A549 (cell line): ENCODE measurements around the gene ARHGAP44. TPM values are rescaled to one million over a fixed set of nuclear protein-coding genes. Genes with fewer than 3 reads are reported as not detected.
A peak's percentile ranks its signal among the peaks of the same experiment; 100 is the strongest.

Source experiments
- ATAC-seq, 2 experiments: fragments of 200-7000 bp in 1 of 2; fragments of >200 bp in 1 of 2; cut with Nextera tagmentation in 1 of 2; cut with Tn5 transposase in 1 of 2; 3 replicates each; pipeline versions ENCODE4 v1.8.0 to v1.9.1; 2018 to 2020; ENCODE audit warnings: mild to moderate bottlenecking in 1 of 2, moderate library complexity in 1 of 2
- CTCF ChIA-PET: fragments of 300-600 bp; sonication (Branson Sonifier 250); formaldehyde crosslinking; extraction: SDS; loops from one replicate; lab custom pipeline; 2021; ENCODE audit warnings: antibody characterized with exemption, inconsistent platforms; lab: Yijun Ruan, JAX
- POLR2A ChIA-PET: fragments of 350-600 bp; formaldehyde crosslinking; extraction: SDS; loops from one replicate; lab custom pipeline; 2021; ENCODE audit warnings: antibody characterized with exemption, inconsistent platforms; lab: Yijun Ruan, JAX
- DNase-seq, 2 experiments: peaks; one replicate each; pipeline versions ENCODE4 v3.0.0 to v3.0.0-alpha.2; 2011 to 2016; ENCODE audit warnings: low read depth in 1 of 2, low spot score in 1 of 2
- FAIRE-seq: peaks from 2 replicates; lab custom pipeline; 2011; peaks lifted over from hg19 to GRCh38; lab: Jason Lieb, UNC
- H3K27ac ChIP-seq, 2 experiments: fragments of >200 bp; sonication (Bioruptor Twin); formaldehyde crosslinking; 3 replicates each; pipeline ENCODE4 v1.5.1; 2016 to 2017
- H3K4me1 ChIP-seq: fragments of >200 bp; sonication (Bioruptor Twin); formaldehyde crosslinking; 3 replicates; pipeline ENCODE4 v1.6.1; 2016
- H3K4me2 ChIP-seq: fragments of >200 bp; sonication (Bioruptor Twin); formaldehyde crosslinking; 3 replicates; pipeline ENCODE4 v1.6.1; 2016
- H3K4me3 ChIP-seq: fragments of >200 bp; sonication (Bioruptor Twin); formaldehyde crosslinking; 3 replicates; pipeline ENCODE4 v1.5.1; 2016
- H3K9me3 ChIP-seq: fragments of >200 bp; sonication (Bioruptor Twin); formaldehyde crosslinking; 3 replicates; pipeline ENCODE4 v1.6.1; 2016
- CEBPB ChIP-seq, 2 experiments: fragments of >200 bp in 1 of 2; sonication (Bioruptor Twin) in 1 of 2; formaldehyde crosslinking in 1 of 2; IDR thresholded peaks; 2 replicates each; pipeline ENCODE4 v1.6.1; 2012 to 2016
- CHD2 ChIP-seq: fragments of 150-350 bp; IDR thresholded peaks from 2 replicates; pipeline ENCODE4 v1.6.1; 2014; ENCODE audit warnings: low read length; ENCODE audit not compliant: partially characterized antibody
- EHF ChIP-seq: fragments of 250-450 bp; sonication (Bioruptor Pico); IDR thresholded peaks from 2 replicates; pipeline ENCODE4 v1.5.0; 2020; ENCODE audit warnings: mild to moderate bottlenecking
- EP300 ChIP-seq, 2 experiments: fragments of >200 bp; sonication (Bioruptor Twin); formaldehyde crosslinking; IDR thresholded peaks; 2 replicates in 1 of 2; 3 replicates in 1 of 2; pipeline ENCODE4 v1.6.1; 2016 to 2017
- ESRRA ChIP-seq: fragments of 150-350 bp; IDR thresholded peaks from 2 replicates; pipeline ENCODE4 v1.6.1; 2014; ENCODE audit warnings: mild to moderate bottlenecking, low read length, borderline replicate concordance
- FOSL2 ChIP-seq, 2 experiments: fragments of 450-650 bp in 1 of 2; fragments of >200 bp in 1 of 2; sonication (Bioruptor Twin) in 1 of 2; formaldehyde crosslinking; IDR thresholded peaks; 2 replicates each; pipeline versions ENCODE4 v1.5.0 to v1.6.1; 2016 to 2020; ENCODE audit warnings: mild to moderate bottlenecking in 1 of 2, moderate library complexity in 1 of 2
- HMGXB4 ChIP-seq: fragments of 250-450 bp; sonication (Bioruptor Pico); IDR thresholded peaks from 2 replicates; pipeline ENCODE4 v1.5.0; 2021; ENCODE audit warnings: mild to moderate bottlenecking, moderate library complexity, borderline replicate concordance
- KDM5A ChIP-seq: fragments of 200-600 bp; sonication (generic); IDR thresholded peaks from 2 replicates; pipeline ENCODE4 v1.6.1; 2016; ENCODE audit warnings: antibody characterized with exemption, mild to moderate bottlenecking
- MAFK ChIP-seq: fragments of 450-650 bp; IDR thresholded peaks from 2 replicates; pipeline ENCODE4 v1.6.1; 2014; ENCODE audit not compliant: partially characterized antibody
- MAX ChIP-seq: IDR thresholded peaks from 2 replicates; pipeline ENCODE4 v1.6.1; 2012
- NFE2L2 ChIP-seq: fragments of 150-350 bp; conservative IDR thresholded peaks from 2 replicates; pipeline ENCODE4 v1.6.1; 2014; ENCODE audit warnings: low read length
- NPAS2 ChIP-seq: fragments of 250-450 bp; sonication (Bioruptor Pico); IDR thresholded peaks from 2 replicates; pipeline ENCODE4 v1.8.0; 2022; ENCODE audit warnings: mild to moderate bottlenecking, moderate library complexity, borderline replicate concordance
- NR3C1 ChIP-seq: fragments of >200 bp; sonication (Bioruptor Twin); formaldehyde crosslinking; IDR thresholded peaks from 3 replicates; pipeline ENCODE4 v1.6.1; 2017
- PBX3 ChIP-seq: IDR thresholded peaks from 2 replicates; pipeline ENCODE4 v1.6.1; 2012
- PHF8 ChIP-seq: fragments of 200-600 bp; sonication (generic); IDR thresholded peaks from 2 replicates; pipeline ENCODE4 v1.6.1; 2016; ENCODE audit warnings: low read depth, mild to moderate bottlenecking, antibody characterized with exemption, moderate library complexity, borderline replicate concordance
- POLR2AphosphoS2 ChIP-seq: conservative IDR thresholded peaks from 2 replicates; pipeline ENCODE4 v1.6.1; 2012; ENCODE audit warnings: low read length, improper control_type of control experiment, inconsistent platforms
- RAD21 ChIP-seq, 2 experiments: fragments of >200 bp in 1 of 2; sonication (Bioruptor Twin) in 1 of 2; formaldehyde crosslinking in 1 of 2; IDR thresholded peaks in 1 of 2; conservative IDR thresholded peaks in 1 of 2; 2 replicates in 1 of 2; 3 replicates in 1 of 2; pipeline ENCODE4 v1.6.1; 2012 to 2018; ENCODE audit warnings: inconsistent platforms in 1 of 2
- RARB ChIP-seq: fragments of 250-450 bp; sonication (Bioruptor Pico); IDR thresholded peaks from 2 replicates; pipeline ENCODE4 v1.8.0; 2021; ENCODE audit warnings: mild to moderate bottlenecking, moderate library complexity
- RCOR1 ChIP-seq: fragments of 150-350 bp; IDR thresholded peaks from 2 replicates; pipeline ENCODE4 v1.6.1; 2014; ENCODE audit warnings: antibody characterized with exemption, low read length, low read depth
- RFX5 ChIP-seq: fragments of 450-650 bp; IDR thresholded peaks from 2 replicates; pipeline ENCODE4 v1.7.1; 2014; ENCODE audit warnings: antibody characterized with exemption, mild to moderate bottlenecking, moderate library complexity
- RNF2 ChIP-seq: fragments of 200-600 bp; sonication (generic); IDR thresholded peaks from 2 replicates; pipeline ENCODE4 v1.6.1; 2016; ENCODE audit warnings: low read depth, mild to moderate bottlenecking, antibody characterized with exemption, moderate library complexity, borderline replicate concordance
- SMC3 ChIP-seq: fragments of >200 bp; sonication (Bioruptor Twin); formaldehyde crosslinking; IDR thresholded peaks from 3 replicates; pipeline ENCODE4 v1.6.1; 2018; ENCODE audit warnings: inconsistent platforms
- SREBF2 ChIP-seq: fragments of 450-650 bp; IDR thresholded peaks from 2 replicates; pipeline ENCODE4 v1.6.1; 2014; ENCODE audit warnings: mild to moderate bottlenecking, moderate library complexity
- TFCP2L1 ChIP-seq: fragments of 250-450 bp; sonication (Bioruptor Pico); IDR thresholded peaks from 2 replicates; pipeline ENCODE4 v1.5.0; 2021; ENCODE audit warnings: mild to moderate bottlenecking
- TP53 ChIP-seq: fragments of 250-450 bp; sonication (Bioruptor Pico); IDR thresholded peaks from 2 replicates; pipeline ENCODE4 v1.5.0; 2021; ENCODE audit warnings: mild to moderate bottlenecking, moderate library complexity
- ZC3H11A ChIP-seq: fragments of 450-650 bp; IDR thresholded peaks from 2 replicates; pipeline ENCODE4 v1.6.1; 2014; ENCODE audit warnings: antibody characterized with exemption, mild to moderate bottlenecking
- ZNF302 ChIP-seq: fragments of 250-450 bp; sonication (Bioruptor Pico); IDR thresholded peaks from 2 replicates; pipeline ENCODE4 v1.9.0; 2021; ENCODE audit warnings: inconsistent platforms, mild to moderate bottlenecking, moderate library complexity
- WGBS: methylation state at CpG from one replicate; pipeline ENCODE4 v1.1.6; 2017; ENCODE audit errors: missing lambda C conversion rate; 5-methylcytosine and 5-hydroxymethylcytosine counted together
- polyA plus RNA-seq, 4 experiments: library from polyadenylated mRNA; depleted of rRNA in 3 of 4; stranded (reverse); fragments of >200 nt; fragmentation: RNase III in 1 of 4; extraction: RNeasy Plus Mini Kit Qiagen cat#74134 plus additional on column Dnase treatment in 1 of 4; gene quantifications; 2 replicates in 3 of 4; 3 replicates in 1 of 4; pipeline ENCODE4 v1.2.3, GENCODE V29; 2011 to 2017

The ARHGAP44 gene
- polyA plus RNA-seq, 2 of the 4 experiments (the other 2 are of a cell fraction), result 4.1 to 4.2 TPM

GRCh38 chr17:12812877-12813276 lies 23.6 kb downstream of the ARHGAP44 start:
- POLR2A ChIA-PET, result no interaction called here
- CTCF ChIA-PET, result no interaction called here
- TF ChIP-seq RARB (CRISPR knock-in tag) (no peak), NR3C1 (no peak), RNF2 (no peak), NFE2L2 (no peak), PHF8 (no peak), ESRRA (no peak), ZC3H11A (no peak), CEBPB (IDR thresholded peaks at IDR 0.05) (no peak), RAD21 (conservative IDR thresholded peaks at IDR 0.05 in 1 of 2, IDR thresholded peaks at IDR 0.05 in 1 of 2) (no peak), RFX5 (no peak), MAFK (no peak), POLR2AphosphoS2 (no peak), EP300 (IDR thresholded peaks at IDR 0.05) (no peak), CHD2 (no peak)
- H3K4me1 ChIP-seq, result peaks cover 5% of the 10 kb centered on the region; the same call in 1 of the 3 replicates
- FAIRE-seq (no peak), ATAC-seq (no peak), DNase-seq (no peak)
- H3K4me2 ChIP-seq, result no peak overlapping the region
- no peak overlapping the region for H3K27ac ChIP-seq
- WGBS, result 61% methylated on average over 5 of the region's 5 CpGs
- no peak overlapping the region for H3K4me3 ChIP-seq
- peaks cover 14% of the 10 kb centered on the region; the same call in 2 of the 3 replicates for H3K9me3 ChIP-seq

- H3K9me3 ChIP-seq, result peaks cover 7% of the 10 kb centered on the region; the same call in 2 of the 3 replicates
- ChIA-PET POLR2A (no interaction called here), CTCF (no interaction called here)
- 65% methylated on average over 9 of the region's 9 CpGs for WGBS
- DNase-seq (no peak), FAIRE-seq (no peak), ATAC-seq (no peak)
- peaks cover 5% of the 10 kb centered on the region; the same call in 1 of the 3 replicates for H3K4me1 ChIP-seq
- H3K27ac ChIP-seq, result no peak overlapping the region
- no peak overlapping the region for H3K4me3 ChIP-seq
- TF ChIP-seq ZNF302, result no peak
- TF ChIP-seq RFX5, result no peak
- no peak for TF ChIP-seq CEBPB (IDR thresholded peaks at IDR 0.05)
- TF ChIP-seq RARB (CRISPR knock-in tag), result no peak
- no peak for TF ChIP-seq RCOR1
- TF ChIP-seq TFCP2L1 (CRISPR knock-in tag), result no peak
- no peak for TF ChIP-seq KDM5A
- no peak for TF ChIP-seq TP53 (CRISPR knock-in tag)
- H3K4me2 ChIP-seq, result no peak overlapping the region
Observed at GRCh38 chr17:12813664-12814063, 24.4 kb downstream of the ARHGAP44 start.

- ChIA-PET POLR2A (no interaction called here), CTCF (no interaction called here)
- 49% methylated on average over 2 of the region's 2 CpGs for WGBS
- peaks cover under 1% of the 10 kb centered on the region; the same call in 1 of the 3 replicates for H3K9me3 ChIP-seq
- peaks cover 5% of the 10 kb centered on the region; the same call in 1 of the 3 replicates for H3K4me1 ChIP-seq
- FAIRE-seq (no peak), ATAC-seq (no peak), DNase-seq (no peak)
- H3K4me2 ChIP-seq, result no peak overlapping the region; the same call in 2 of the 3 replicates
- TF ChIP-seq PBX3, result no peak
- TF ChIP-seq EP300 (IDR thresholded peaks at IDR 0.05), result no peak
- TF ChIP-seq FOSL2 (IDR thresholded peaks at IDR 0.05), result no peak
- no peak for TF ChIP-seq FOSL2 (CRISPR knock-in tag; IDR thresholded peaks at IDR 0.05)
- TF ChIP-seq EHF (CRISPR knock-in tag), result no peak
- TF ChIP-seq NR3C1, result no peak
- TF ChIP-seq MAX, result no peak
- no peak for TF ChIP-seq HMGXB4
- no peak for TF ChIP-seq SREBF2
- TF ChIP-seq SMC3, result no peak
- peak; percentile 71 for TF ChIP-seq NFE2L2
- TF ChIP-seq NPAS2, result no peak
- peak; percentile 81 for TF ChIP-seq MAFK
- H3K27ac ChIP-seq, result peak overlapping the region; percentile 34 to 51; a peak in 4 of 6 replicates
- H3K4me3 ChIP-seq, result no peak overlapping the region
Observed at GRCh38 chr17:12814718-12815117, 25.4 kb downstream of the ARHGAP44 start.
